Adrenal gland (tissue), 5 donors: ENCODE measurements around the gene PKMYT1.

Source experiments
- CTCF ChIP-seq, 6 experiments: fragments of 450-650 bp in 4 of 6; fragments of 200-600 bp in 2 of 6; sonication (generic) in 1 of 6; IDR thresholded peaks; 1 replicate in 5 of 6; 2 replicates in 1 of 6; pipeline versions ENCODE4 v1.5.1 to v1.8.0; 2016 to 2021; ENCODE audit warnings: antibody characterized with exemption in 6 of 6, mild to moderate bottlenecking in 2 of 6, moderate library complexity in 1 of 6
- POLR2A ChIP-seq, 2 donors: fragments of 450-650 bp; IDR thresholded peaks; one replicate each; pipeline ENCODE4 v1.6.1; 2017; ENCODE audit warnings: antibody characterized with exemption in 2 of 2, mild to moderate bottlenecking in 2 of 2, moderate library complexity in 1 of 2
- donor health status: DM: no; HTN: no; CAD: no.

- no peak for TF ChIP-seq CTCF (IDR thresholded peaks at IDR 0.05)
- no peak for TF ChIP-seq POLR2A (IDR thresholded peaks at IDR 0.05)
Measured at GRCh38 chr16:3015865-3016521, 35.7 kb upstream of the PKMYT1 start.
